Measurements from ENCODE around the gene GGA2.
"Not testable (repeated sequence)": the region's sequence is repeated elsewhere in the genome, so short reads cannot be mapped to it uniquely, and the experiment has no call there.

GGA2 gene

DNA sequence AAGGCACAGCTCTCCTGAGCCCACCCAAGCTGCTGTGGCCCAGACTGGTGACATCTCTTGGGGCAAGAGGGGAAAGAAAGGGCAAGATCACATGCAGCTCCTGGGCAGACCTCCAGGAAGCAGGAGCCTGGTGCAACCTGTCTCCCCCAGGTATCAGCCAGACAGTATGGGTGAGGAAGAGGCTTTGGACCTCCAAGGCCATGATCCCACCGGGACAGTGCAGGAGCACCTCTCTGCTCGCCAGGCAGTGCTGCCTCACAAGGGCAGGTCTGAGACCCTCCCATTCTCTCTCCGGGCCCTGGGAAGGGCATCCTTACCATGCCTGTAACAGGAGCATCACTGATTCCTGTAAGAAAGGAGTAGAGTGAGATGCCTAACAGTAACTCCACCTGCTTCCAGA is 31.7 kb downstream of the GGA2 start:
- no peak for DNase-seq (ENCODE audit: low read depth in 2 of 3, low spot score in 1 of 3)

GRCh38 chr16:23476289-23476688 is 34.0 kb downstream of the GGA2 start:
- no peak for DNase-seq (ENCODE audit: low read depth in 2 of 3, low spot score in 1 of 3)

GRCh38 chr16:23469814-23470213 is 40.5 kb downstream of the GGA2 start:
- no peak for DNase-seq (ENCODE audit: low read depth in 2 of 3, low spot score in 1 of 3)

GRCh38 chr16:23466162-23466885 is 44.0 kb downstream of the GGA2 start:
- DNase-seq (ENCODE audit: low read depth in 2 of 3, low spot score in 1 of 3), result no peak

- no peak for DNase-seq (ENCODE audit: low read depth in 2 of 3, low spot score in 1 of 3)
Measured at GRCh38 chr16:23465179-23465578, 45.1 kb downstream of the GGA2 start.

- no peak for DNase-seq (ENCODE audit: low read depth in 2 of 3, low spot score in 1 of 3)
Measured at GRCh38 chr16:23464196-23464595, 46.1 kb downstream of the GGA2 start.

- not testable (repeated sequence) for DNase-seq (ENCODE audit: low read depth in 2 of 3, low spot score in 1 of 3)
Measured at GRCh38 chr16:23462994-23463393, 47.3 kb downstream of the GGA2 start.

- DNase-seq (ENCODE audit: low read depth in 2 of 3, low spot score in 1 of 3), result no peak
Measured at GRCh38 chr16:23453338-23454052, 56.8 kb downstream of the GGA2 start.

GRCh38 chr16:23452572-23453337 is 57.5 kb downstream of the GGA2 start, which contains the start of gene COG7:
Gene COG7, minus strand, starts transcription at chr16:23453189. Its CDS starts 195 bp downstream, at chr16:23452994.
- DNase-seq (ENCODE audit: low read depth in 2 of 3, low spot score in 1 of 3), result peak; percentile 73 to 85 (median 81)

- DNase-seq (ENCODE audit: low read depth in 2 of 3, low spot score in 1 of 3), result peak in 1 of 3 donors; percentile 8
Measured at GRCh38 chr16:23452221-23452571, 58.1 kb downstream of the GGA2 start.

DNA sequence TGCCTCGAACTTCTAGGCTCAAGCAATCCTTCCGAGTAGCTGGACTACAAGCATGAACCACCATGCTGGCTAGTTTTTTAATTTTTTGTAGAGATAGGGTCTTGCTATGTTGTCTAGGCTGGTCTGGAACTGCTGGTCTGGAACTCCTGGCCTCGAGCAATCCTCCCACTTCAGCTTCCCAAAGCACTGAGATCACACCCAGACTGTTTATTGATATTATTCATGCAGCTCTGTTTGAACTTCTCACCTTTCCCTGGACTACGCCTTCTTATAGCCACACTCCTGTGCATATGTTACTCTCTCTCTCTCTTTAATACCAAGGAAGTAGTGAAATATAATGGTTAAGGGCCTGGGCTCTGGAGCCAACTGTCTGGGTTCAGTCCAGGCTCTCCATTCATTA is 61.9 kb downstream of the GGA2 start:
- no peak for DNase-seq (ENCODE audit: low read depth in 2 of 3, low spot score in 1 of 3)

DNA sequence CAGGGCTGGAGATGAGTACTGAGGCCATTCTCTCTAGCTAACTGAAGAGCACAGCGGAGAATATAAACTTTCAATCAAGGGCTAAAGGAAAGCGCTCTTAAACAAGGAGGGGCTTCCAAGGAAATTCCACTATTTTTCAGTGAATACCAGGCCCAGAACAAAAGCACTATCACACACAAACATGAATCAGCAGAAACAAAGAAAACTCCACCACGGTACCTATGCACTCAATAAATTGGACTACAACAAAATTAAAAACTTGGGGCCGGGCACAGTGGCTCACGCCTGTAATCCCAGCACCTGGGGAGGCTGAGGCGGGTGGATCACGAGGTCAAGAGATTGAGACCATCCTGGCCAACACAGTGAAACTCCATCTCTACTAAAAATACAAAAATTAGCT is 72.8 kb downstream of the GGA2 start:
- DNase-seq (ENCODE audit: low read depth in 2 of 3, low spot score in 1 of 3), result not testable (repeated sequence)

DNA sequence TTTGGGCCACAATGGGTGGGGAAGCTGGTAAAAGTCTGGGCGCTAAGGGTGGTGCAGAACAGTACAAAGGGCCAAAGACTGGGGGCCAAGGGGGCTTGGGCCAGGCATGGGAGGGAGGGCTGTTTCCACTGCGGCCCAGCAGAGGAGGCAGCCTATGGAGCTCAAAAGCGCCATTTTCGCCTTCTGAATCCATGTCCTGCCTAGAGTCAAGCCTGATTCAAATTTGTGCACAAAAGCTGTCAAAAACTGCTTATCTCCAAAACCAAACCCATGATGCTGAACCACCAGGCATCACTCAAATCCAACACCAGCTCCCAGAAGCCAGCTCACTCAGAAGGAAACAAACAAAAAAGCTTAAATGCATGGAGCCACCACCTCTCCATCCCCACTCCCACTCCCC is 73.3 kb downstream of the GGA2 start:
- no peak for DNase-seq (ENCODE audit: low read depth in 2 of 3, low spot score in 1 of 3)

DNA sequence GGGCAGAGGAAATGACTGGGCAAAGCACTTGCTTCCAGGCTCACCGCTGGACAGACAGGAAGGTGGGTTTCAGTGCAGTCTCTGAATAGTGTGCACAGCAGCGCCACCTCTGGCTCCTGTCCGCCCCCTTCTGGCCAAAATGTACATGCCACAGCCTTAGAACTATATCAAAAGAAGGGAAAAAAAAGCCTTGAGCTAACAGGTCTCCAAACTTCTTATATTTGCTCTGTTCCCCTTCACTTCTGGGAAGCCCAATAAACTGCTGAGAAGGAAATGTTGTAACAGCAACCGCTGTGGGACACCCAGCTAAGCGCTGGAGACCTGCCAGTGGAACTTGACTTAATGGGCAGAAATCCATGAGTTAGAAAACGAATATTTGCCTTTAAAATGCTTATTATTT is 74.8 kb downstream of the GGA2 start:
- DNase-seq (ENCODE audit: low read depth in 2 of 3, low spot score in 1 of 3), result peak; percentile 36 to 61 (median 51)

DNA sequence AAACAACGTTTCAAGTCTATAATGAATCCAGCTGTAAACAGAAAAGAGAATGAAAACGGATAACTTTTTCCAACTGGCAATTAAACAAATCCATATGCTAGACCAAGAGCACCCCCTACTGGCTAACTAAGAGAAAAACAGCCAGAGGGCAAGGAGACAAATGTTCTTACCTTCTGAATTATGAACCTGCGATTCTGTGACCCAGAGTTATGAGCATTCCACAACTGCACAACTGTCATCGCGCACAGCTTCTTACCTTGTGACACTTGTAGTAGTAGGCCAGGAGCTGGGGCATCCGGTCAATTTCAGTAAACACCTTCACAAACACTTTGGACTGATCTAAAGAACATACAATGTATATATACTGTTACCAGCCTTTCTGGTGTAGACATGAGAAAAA is 75.9 kb downstream of the GGA2 start:
- peak in 1 of 3 donors; percentile 59 for DNase-seq (ENCODE audit: low read depth in 2 of 3, low spot score in 1 of 3)

GRCh38 chr16:23433261-23433920 is 76.9 kb downstream of the GGA2 start:
- no peak for DNase-seq (ENCODE audit: low read depth in 2 of 3, low spot score in 1 of 3)

- DNase-seq (ENCODE audit: low read depth in 2 of 3, low spot score in 1 of 3), result no peak
Measured at GRCh38 chr16:23432176-23433128, 77.8 kb downstream of the GGA2 start.

DNA sequence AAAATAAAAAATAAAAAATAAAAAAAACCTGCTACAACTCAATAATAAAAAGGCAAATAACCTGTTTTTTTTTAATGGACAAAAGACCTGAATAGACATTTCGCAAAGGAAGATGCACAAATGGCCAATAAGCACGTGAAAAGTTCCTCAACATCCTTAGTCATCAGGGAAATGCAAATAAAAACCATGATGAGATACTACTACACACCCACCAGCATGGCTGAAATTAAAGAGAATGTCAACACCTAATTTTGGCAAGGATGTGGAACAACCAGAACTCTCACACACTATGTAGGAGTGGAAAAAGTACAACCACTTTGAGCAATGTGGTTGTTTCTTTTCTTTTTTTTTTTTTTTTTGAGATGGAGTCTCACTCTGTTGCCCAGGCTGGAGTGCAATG is 81.9 kb downstream of the GGA2 start:
- no peak for DNase-seq (ENCODE audit: low read depth in 2 of 3, low spot score in 1 of 3)

GRCh38 chr16:23424292-23424958 is 85.9 kb downstream of the GGA2 start:
- no peak for DNase-seq (ENCODE audit: low read depth in 2 of 3, low spot score in 1 of 3)

All from stimulated activated CD4-positive, alpha-beta T cell treated with anti-CD3 and anti-CD28 coated beads, Interleukin-12 subunit alpha, Interleukin-12 subunit beta, amount 100 ng/mL, for 48 hours (primary cell).